Calu3 (cell line): Measurements from ENCODE around the gene DERL3. TPM values are rescaled to one million over a fixed set of nuclear protein-coding genes. Genes with fewer than 3 reads are reported as not detected.

ENCODE experiments used
- BruUV-seq: library from RNA; stranded (reverse); fragments of 400-500 nt; replicated peaks from 2 replicates; lab custom pipeline; 2021; lab: Mats Ljungman, UMichigan
- CTCF ChIA-PET: fragments of 300-600 bp; sonication (Branson Sonifier 250); formaldehyde crosslinking; loops from one replicate; lab custom pipeline; 2022; ENCODE audit warnings: antibody characterized with exemption; lab: Charles Lee
- DNase-seq: peaks from one replicate; pipeline ENCODE4 v3.0.0; 2022
- H3K27ac Mint-ChIP-seq: one replicate; pipeline ENCODE4 v1.8.0; 2022; ENCODE audit warnings: mixed read lengths; ENCODE audit not compliant: unreplicated experiment
- H3K27me3 Mint-ChIP-seq: one replicate; pipeline ENCODE4 v1.8.0; 2022; ENCODE audit warnings: mixed read lengths; ENCODE audit not compliant: unreplicated experiment
- H3K36me3 Mint-ChIP-seq: one replicate; pipeline ENCODE4 v1.8.0; 2022; ENCODE audit warnings: mild to moderate bottlenecking, moderate library complexity, mixed read lengths; ENCODE audit not compliant: insufficient read depth, unreplicated experiment
- H3K4me1 Mint-ChIP-seq: one replicate; pipeline ENCODE4 v1.8.0; 2022; ENCODE audit warnings: mild to moderate bottlenecking, low read depth, mixed read lengths; ENCODE audit not compliant: unreplicated experiment
- H3K4me3 Mint-ChIP-seq: one replicate; pipeline ENCODE4 v1.8.0; 2022; ENCODE audit warnings: mild to moderate bottlenecking, low read depth, moderate library complexity, mixed read lengths; ENCODE audit not compliant: unreplicated experiment
- H3K9me3 Mint-ChIP-seq: one replicate; pipeline ENCODE4 v1.8.0; 2022; ENCODE audit warnings: low read depth, mixed read lengths; ENCODE audit not compliant: unreplicated experiment
- CTCF ChIP-seq: fragments of 200-600 bp; IDR thresholded peaks from one replicate; pipeline ENCODE4 v1.8.0; 2022; ENCODE audit warnings: antibody characterized with exemption; ENCODE audit not compliant: unreplicated experiment
- intact Hi-C: fragments of 100-400 bp; cut with micrococcal nuclease; formaldehyde crosslinking; loops from one replicate; pipeline ENCODE4 v1.10.0; 2022; ENCODE audit not compliant: unreplicated experiment
- total RNA-seq: library from RNA; stranded (reverse); gene quantifications from 2 replicates; pipeline ENCODE4 v1.2.3, GENCODE V29; 2022

DERL3 gene
- total RNA-seq, 1 experiment from 2014 or later, result 3.7 TPM

GRCh38 chr22:23786261-23786710 is 52.5 kb downstream of the DERL3 start:
- no peak for TF ChIP-seq CTCF
- Mint-ChIP-seq H3K27me3 (no peaks in the 10 kb centered on the region), H3K27ac (peak overlapping the region; percentile 73), H3K4me1 (peaks cover 18% of the 10 kb centered on the region), H3K9me3 (no peaks in the 10 kb centered on the region), H3K4me3 (peak overlapping the region; percentile 79), H3K36me3 (peaks cover 28% of the 10 kb centered on the region)
- CTCF ChIA-PET, result interaction anchor here (0.6 kb wide), 1 partner anchor 15 kb away, joined by 3 read pairs; no protein-coding TSS in a partner anchor
- DNase-seq, result no peak
- TSS peak; percentile 93 for BruUV-seq
- intact Hi-C loops, result loop anchor here (10.0 kb wide), 1 partner anchor 49 kb away; the partner anchor contains the start of gene DERL3

Other genes starting within 250 kb of the DERL3 start
- 1.1 and 1.9 TPM in 2 replicates for gene DRICH1, start 206.7 kb downstream of the DERL3 start, total RNA-seq
- not detected in 2 replicates for gene RGL4, start 148.0 kb downstream of the DERL3 start, total RNA-seq
- 6.5 and 6.6 TPM in 2 replicates for gene ZNF70, start 87.9 kb downstream of the DERL3 start, total RNA-seq
- gene VPREB3, start 84.6 kb downstream of the DERL3 start, total RNA-seq, result 0.86 TPM in 1 of 2 replicates, not detected in the other
- not detected in 2 replicates for gene C22orf15, start 76.0 kb downstream of the DERL3 start, total RNA-seq
- 155 and 181 TPM in 2 replicates for gene CHCHD10, start 71.0 kb downstream of the DERL3 start, total RNA-seq
- gene MMP11, start 66.2 kb downstream of the DERL3 start, total RNA-seq, result 2.0 and 3.4 TPM in 2 replicates
- gene SMARCB1, start 52.0 kb downstream of the DERL3 start, total RNA-seq, result 88.2 and 88.8 TPM in 2 replicates
- 18.9 and 32.8 TPM in 2 replicates for gene SLC2A11, start 18.9 kb upstream of the DERL3 start, total RNA-seq
- gene MIF, start 55.4 kb upstream of the DERL3 start, total RNA-seq, result 669 and 679 TPM in 2 replicates
- 3.6 and 5.4 TPM in 2 replicates for gene GSTT2B, start 122.2 kb upstream of the DERL3 start, total RNA-seq
- 3.4 and 4.1 TPM in 2 replicates for gene DDTL, start 127.9 kb upstream of the DERL3 start, total RNA-seq
- 101 and 115 TPM in 2 replicates for gene DDT, start 135.4 kb upstream of the DERL3 start, total RNA-seq
- gene GSTT2, start 141.1 kb upstream of the DERL3 start, total RNA-seq, result 0.64 and 0.85 TPM in 2 replicates
- not detected in 2 replicates for gene GSTT4, start 166.4 kb upstream of the DERL3 start, total RNA-seq
- gene CABIN1, start 172.3 kb upstream of the DERL3 start, total RNA-seq, result 57.0 and 59.3 TPM in 2 replicates